ENCODE data around the gene NRXN3.

NRXN3 gene

GRCh38 chr14:79613625-79614024 lies 1443.5 kb downstream of the NRXN3 start:
- no peak overlapping the region for H3K4me3 ChIP-seq (ENCODE audit: low read length)
- no peak for TF ChIP-seq CTCF (conservative IDR thresholded peaks at IDR 0.05; ENCODE audit: low read length)
- no peak for DNase-seq (ENCODE audit: low read depth)

DNA sequence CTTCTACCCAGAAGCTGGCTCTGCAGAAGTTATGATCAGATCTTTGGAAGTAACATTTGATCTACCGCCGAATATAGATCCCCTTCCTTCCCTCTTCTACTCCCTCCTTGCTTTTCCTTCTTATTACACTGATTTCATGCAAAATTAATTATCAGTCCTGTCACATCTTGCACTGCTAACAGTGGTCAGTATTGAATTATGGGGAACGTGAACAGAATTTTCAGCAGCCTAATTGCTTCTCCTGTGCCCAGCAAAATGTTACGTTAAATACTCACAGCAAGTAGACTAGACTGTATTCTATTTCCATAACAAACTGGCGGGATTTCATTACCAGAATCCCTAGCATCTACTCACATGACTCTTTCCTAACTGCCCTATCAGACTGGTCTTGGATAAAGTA lies 1444.3 kb downstream of the NRXN3 start:
- H3K4me3 ChIP-seq (ENCODE audit: low read length): no peak overlapping the region
- TF ChIP-seq CTCF (conservative IDR thresholded peaks at IDR 0.05; ENCODE audit: low read length): no peak
- DNase-seq (ENCODE audit: low read depth): no peak

GRCh38 chr14:79627058-79627457 lies 1456.9 kb downstream of the NRXN3 start:
- H3K4me3 ChIP-seq (ENCODE audit: low read length): no peak overlapping the region
- no peak for TF ChIP-seq CTCF (conservative IDR thresholded peaks at IDR 0.05; ENCODE audit: low read length)
- DNase-seq (ENCODE audit: low read depth): no peak

GRCh38 chr14:79629411-79630287 lies 1459.5 kb downstream of the NRXN3 start:
- TF ChIP-seq CTCF (conservative IDR thresholded peaks at IDR 0.05; ENCODE audit: low read length): no peak
- H3K4me3 ChIP-seq (ENCODE audit: low read length): no peak overlapping the region
- DNase-seq (ENCODE audit: low read depth): no peak

DNA sequence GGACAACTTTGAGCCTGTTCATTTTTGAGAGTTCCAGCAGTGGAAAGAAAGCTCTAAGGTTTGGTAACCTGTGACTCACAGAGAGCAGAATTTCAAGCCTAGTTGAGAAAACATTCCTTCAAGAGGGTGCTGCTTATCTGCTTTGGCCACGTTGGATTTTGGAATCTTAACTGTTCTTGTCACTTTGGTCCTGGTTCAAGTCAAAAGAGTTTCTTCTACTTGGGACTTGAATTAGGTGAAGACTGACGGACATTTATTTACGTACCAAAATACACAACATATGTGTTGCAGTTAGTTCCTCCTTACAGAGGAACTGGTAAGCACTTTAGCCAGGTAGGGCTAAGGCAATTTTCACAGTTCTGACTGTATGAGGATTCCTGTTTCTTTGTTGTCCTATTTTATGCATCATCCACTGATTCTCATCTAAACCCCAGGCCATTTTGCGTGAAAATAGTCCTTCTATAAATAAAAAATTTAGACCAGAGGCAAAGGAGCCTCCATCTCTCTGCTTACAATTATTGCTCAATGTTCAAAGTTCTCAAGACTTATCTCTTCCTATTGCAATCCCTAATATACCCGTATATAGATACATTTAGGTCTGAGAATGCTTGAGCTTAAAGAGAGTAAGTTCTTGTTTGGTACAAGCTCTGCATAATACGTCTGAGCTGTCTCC lies 1460.3 kb downstream of the NRXN3 start:
- H3K4me3 ChIP-seq (ENCODE audit: low read length): no peak overlapping the region
- no peak for TF ChIP-seq CTCF (conservative IDR thresholded peaks at IDR 0.05; ENCODE audit: low read length)
- DNase-seq (ENCODE audit: low read depth): no peak

DNA sequence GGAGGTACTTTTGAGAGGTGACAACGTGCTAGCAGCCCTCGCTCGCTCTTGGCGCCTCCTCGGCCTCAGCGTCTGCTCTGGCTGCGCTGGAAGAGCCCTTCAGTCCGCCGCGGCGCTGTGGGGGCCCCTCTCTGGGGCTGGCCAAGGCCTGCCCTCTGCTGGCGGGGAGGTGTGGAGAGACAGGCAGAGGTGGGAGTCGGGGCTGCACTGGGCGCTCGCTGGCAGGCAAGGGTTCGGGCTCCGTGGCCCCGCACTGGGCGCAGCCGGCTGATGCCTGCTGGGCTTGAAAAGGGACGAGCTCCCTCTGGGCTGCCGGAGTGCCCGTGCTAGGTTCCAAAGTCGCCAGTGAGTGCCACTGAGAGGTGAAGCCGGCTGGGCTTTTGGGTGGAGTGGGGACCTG lies 1461.1 kb downstream of the NRXN3 start:
- H3K4me3 ChIP-seq (ENCODE audit: low read length): no peak overlapping the region
- no peak for DNase-seq (ENCODE audit: low read depth)
- no peak for TF ChIP-seq CTCF (conservative IDR thresholded peaks at IDR 0.05; ENCODE audit: low read length)
